ENCODE measurements around the gene PTPRZ1. TPM values are rescaled to one million over a fixed set of nuclear protein-coding genes. Genes with fewer than 3 reads are reported as not detected.

The PTPRZ1 gene
- total and polyA plus RNA-seq, 5 donors: 1.5 to 1.9 (median 1.8) TPM

DNA sequence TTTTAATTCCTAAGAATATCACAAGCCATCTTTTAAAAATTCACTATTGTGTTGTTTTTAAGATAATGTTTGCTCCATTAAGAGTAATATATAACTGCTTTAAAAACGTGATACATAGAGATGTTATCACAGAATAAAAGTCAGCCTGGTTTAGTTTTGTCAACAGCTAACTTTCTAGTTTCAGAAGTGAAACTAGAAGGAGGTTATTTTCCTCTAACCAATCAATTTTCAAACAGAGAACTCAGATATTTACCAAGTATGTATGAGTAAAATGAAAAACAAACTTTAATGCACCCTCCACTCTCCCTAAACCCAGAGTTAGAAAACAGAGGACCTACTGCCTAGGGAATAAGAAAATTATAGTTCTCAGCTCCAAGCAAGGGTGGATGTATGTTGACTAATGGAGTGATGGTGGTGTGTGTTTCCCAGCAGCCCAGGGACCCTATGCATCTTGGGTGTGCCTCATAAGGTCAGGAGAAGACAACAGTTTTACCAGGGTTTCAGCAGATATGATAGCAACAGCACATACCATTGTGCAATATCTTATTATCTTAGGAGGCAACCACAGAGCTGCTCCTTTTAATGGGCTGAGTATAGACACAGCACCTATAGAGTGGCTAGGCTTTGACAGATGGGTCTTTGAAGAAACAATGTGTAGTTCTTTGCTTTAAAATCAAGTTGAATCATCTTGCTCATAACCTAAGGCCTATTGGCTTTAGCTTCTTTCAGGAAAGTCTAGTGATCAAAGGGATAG is 58.4 kb downstream of the PTPRZ1 start:
- Histone ChIP-seq H3K27me3 (ENCODE audit: control insufficient read depth, insufficient read depth) (no peaks in the 10 kb centered on the region), H3K9me3 (ENCODE audit: control insufficient read depth, low read length) (no peaks in the 10 kb centered on the region), H3K4me3 (ENCODE audit: low read length) (no peak overlapping the region), H3K4me1 (ENCODE audit: control insufficient read depth, insufficient read depth, low read length) (peaks cover 1% of the 10 kb centered on the region), H3K27ac (ENCODE audit: low read length) (no peak overlapping the region)
- ATAC-seq (no peak), DNase-seq (no peak)
- 31% methylated on average over 1 of the region's 1 CpG for WGBS
- intact Hi-C loops (cut with DNase I): no loop called here

GRCh38 chr7:121932768-121933167 is 59.8 kb downstream of the PTPRZ1 start:
- DNase-seq (no peak), ATAC-seq (no peak)
- Histone ChIP-seq H3K9me3 (ENCODE audit: control insufficient read depth, low read length) (no peaks in the 10 kb centered on the region), H3K27me3 (ENCODE audit: control insufficient read depth, insufficient read depth) (no peaks in the 10 kb centered on the region), H3K27ac (ENCODE audit: low read length) (no peak overlapping the region), H3K4me3 (ENCODE audit: low read length) (no peak overlapping the region), H3K4me1 (ENCODE audit: control insufficient read depth, insufficient read depth, low read length) (peaks cover 1% of the 10 kb centered on the region)
- 90% methylated on average over 1 of the region's 1 CpG for WGBS
- intact Hi-C loops (cut with DNase I): no loop called here

- H3K4me1 ChIP-seq (ENCODE audit: control insufficient read depth, insufficient read depth, low read length): no peaks in the 10 kb centered on the region
- H3K4me3 ChIP-seq (ENCODE audit: low read length): no peak overlapping the region
- H3K9me3 ChIP-seq (ENCODE audit: control insufficient read depth, low read length): no peaks in the 10 kb centered on the region
- DNase-seq: no peak
- no peak overlapping the region for H3K27ac ChIP-seq (ENCODE audit: low read length)
- ATAC-seq: no peak
- no peaks in the 10 kb centered on the region for H3K27me3 ChIP-seq (ENCODE audit: control insufficient read depth, insufficient read depth)
- intact Hi-C loops (cut with DNase I): no loop called here
- WGBS: 79% methylated on average over 6 of the region's 6 CpGs
Measured at GRCh38 chr7:121936951-121937623, 64.1 kb downstream of the PTPRZ1 start.

GRCh38 chr7:121938429-121938996 is 65.6 kb downstream of the PTPRZ1 start:
- Histone ChIP-seq H3K4me3 (ENCODE audit: low read length) (no peak overlapping the region), H3K27ac (ENCODE audit: low read length) (no peak overlapping the region), H3K4me1 (ENCODE audit: control insufficient read depth, insufficient read depth, low read length) (no peaks in the 10 kb centered on the region), H3K27me3 (ENCODE audit: control insufficient read depth, insufficient read depth) (no peaks in the 10 kb centered on the region), H3K9me3 (ENCODE audit: control insufficient read depth, low read length) (no peaks in the 10 kb centered on the region)
- ATAC-seq (no peak), DNase-seq (no peak)
- intact Hi-C loops (cut with DNase I): no loop called here
- whole genome bisulfite sequencing: 24% methylated on average over 4 of the region's 4 CpGs

GRCh38 chr7:121940918-121941317 is 68.0 kb downstream of the PTPRZ1 start:
- DNase-seq (no peak), ATAC-seq (no peak)
- WGBS: 39% methylated on average over 3 of the region's 3 CpGs
- no peak overlapping the region for H3K27ac ChIP-seq (ENCODE audit: low read length)
- no peaks in the 10 kb centered on the region for H3K27me3 ChIP-seq (ENCODE audit: control insufficient read depth, insufficient read depth)
- no peaks in the 10 kb centered on the region for H3K4me1 ChIP-seq (ENCODE audit: control insufficient read depth, insufficient read depth, low read length)
- H3K9me3 ChIP-seq (ENCODE audit: control insufficient read depth, low read length): no peaks in the 10 kb centered on the region
- intact Hi-C loops (cut with DNase I): no loop called here
- H3K4me3 ChIP-seq (ENCODE audit: low read length): no peak overlapping the region

GRCh38 chr7:121941830-121942229 is 68.9 kb downstream of the PTPRZ1 start:
- H3K27me3 ChIP-seq (ENCODE audit: control insufficient read depth, insufficient read depth): no peaks in the 10 kb centered on the region
- intact Hi-C loops (cut with DNase I): no loop called here
- no peak for DNase-seq
- WGBS: 34% methylated on average over 2 of the region's 2 CpGs
- no peaks in the 10 kb centered on the region for H3K4me1 ChIP-seq (ENCODE audit: control insufficient read depth, insufficient read depth, low read length)
- no peak overlapping the region for H3K4me3 ChIP-seq (ENCODE audit: low read length)
- H3K9me3 ChIP-seq (ENCODE audit: control insufficient read depth, low read length): no peaks in the 10 kb centered on the region
- no peak for ATAC-seq
- H3K27ac ChIP-seq (ENCODE audit: low read length): no peak overlapping the region

GRCh38 chr7:121945066-121945465 is 72.1 kb downstream of the PTPRZ1 start:
- no peak overlapping the region for H3K27ac ChIP-seq (ENCODE audit: low read length)
- intact Hi-C loops (cut with DNase I): no loop called here

DNA sequence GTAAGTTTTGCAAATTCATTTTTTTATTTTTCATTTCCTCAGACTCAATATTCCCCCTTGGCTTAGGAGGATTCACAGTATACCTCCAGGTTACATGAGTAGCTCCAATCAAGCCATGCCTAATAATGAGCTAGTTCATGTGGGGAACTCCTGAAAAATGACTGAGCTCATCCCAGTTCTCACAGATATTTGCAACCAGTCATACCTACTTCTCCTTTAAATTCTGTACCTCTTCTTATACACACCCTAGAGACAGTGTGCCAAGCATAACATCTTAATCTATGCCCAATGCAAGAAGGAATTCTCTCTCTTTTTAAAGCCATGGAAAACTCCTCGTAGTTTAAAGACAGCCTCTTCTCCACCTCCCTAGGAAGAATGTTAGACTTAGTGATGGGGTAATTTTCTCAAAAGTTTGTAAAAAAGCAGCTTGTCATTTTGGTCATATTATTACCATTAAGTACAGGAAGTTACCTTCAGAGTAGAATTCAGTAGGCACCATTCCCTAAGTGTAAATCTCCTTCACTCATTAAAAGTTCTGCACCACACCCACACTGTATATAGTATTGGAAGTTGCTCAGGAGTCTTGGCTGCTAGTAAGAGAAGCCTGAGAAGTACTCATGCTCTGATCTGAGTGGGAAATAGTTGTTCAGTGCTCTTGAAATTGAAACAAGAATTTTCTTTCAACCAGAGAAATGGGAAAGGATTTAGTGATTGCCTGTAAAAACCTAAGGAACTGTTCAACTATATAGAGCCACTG is 72.7 kb downstream of the PTPRZ1 start:
- 45% methylated on average over 1 of the region's 1 CpG for WGBS

More at GRCh38 chr7:121945066-121945465, 72.1 kb downstream of the PTPRZ1 start:
- DNase-seq (no peak), ATAC-seq (no peak)
- no peak overlapping the region for H3K4me3 ChIP-seq (ENCODE audit: low read length)
- H3K9me3 ChIP-seq (ENCODE audit: control insufficient read depth, low read length): no peaks in the 10 kb centered on the region
- H3K4me1 ChIP-seq (ENCODE audit: control insufficient read depth, insufficient read depth, low read length): no peaks in the 10 kb centered on the region
- no peaks in the 10 kb centered on the region for H3K27me3 ChIP-seq (ENCODE audit: control insufficient read depth, insufficient read depth)

GRCh38 chr7:121953164-121953563 is 80.2 kb downstream of the PTPRZ1 start:
- no peak overlapping the region for H3K4me3 ChIP-seq (ENCODE audit: low read length)
- no peaks in the 10 kb centered on the region for H3K9me3 ChIP-seq (ENCODE audit: control insufficient read depth, low read length)
- DNase-seq (no peak), ATAC-seq (no peak)
- intact Hi-C loops (cut with DNase I): no loop called here
- no peaks in the 10 kb centered on the region for H3K27me3 ChIP-seq (ENCODE audit: control insufficient read depth, insufficient read depth)
- H3K4me1 ChIP-seq (ENCODE audit: control insufficient read depth, insufficient read depth, low read length): no peaks in the 10 kb centered on the region
- no peak overlapping the region for H3K27ac ChIP-seq (ENCODE audit: low read length)

More for the DNA sequence above, 72.7 kb downstream of the PTPRZ1 start:
- Histone ChIP-seq H3K4me3 (ENCODE audit: low read length) (no peak overlapping the region), H3K27ac (ENCODE audit: low read length) (no peak overlapping the region), H3K9me3 (ENCODE audit: control insufficient read depth, low read length) (no peaks in the 10 kb centered on the region), H3K27me3 (ENCODE audit: control insufficient read depth, insufficient read depth) (no peaks in the 10 kb centered on the region), H3K4me1 (ENCODE audit: control insufficient read depth, insufficient read depth, low read length) (no peaks in the 10 kb centered on the region)
- DNase-seq (no peak), ATAC-seq (no peak)
- intact Hi-C loops (cut with DNase I): no loop called here

GRCh38 chr7:121953601-121954000 is 80.6 kb downstream of the PTPRZ1 start:
- H3K9me3 ChIP-seq (ENCODE audit: control insufficient read depth, low read length): no peaks in the 10 kb centered on the region
- ATAC-seq: no peak
- intact Hi-C loops (cut with DNase I): no loop called here
- H3K27me3 ChIP-seq (ENCODE audit: control insufficient read depth, insufficient read depth): no peaks in the 10 kb centered on the region
- no peak for DNase-seq
- H3K4me1 ChIP-seq (ENCODE audit: control insufficient read depth, insufficient read depth, low read length): no peaks in the 10 kb centered on the region
- no peak overlapping the region for H3K27ac ChIP-seq (ENCODE audit: low read length)
- 82% methylated on average over 5 of the region's 5 CpGs for WGBS
- H3K4me3 ChIP-seq (ENCODE audit: low read length): no peak overlapping the region

DNA sequence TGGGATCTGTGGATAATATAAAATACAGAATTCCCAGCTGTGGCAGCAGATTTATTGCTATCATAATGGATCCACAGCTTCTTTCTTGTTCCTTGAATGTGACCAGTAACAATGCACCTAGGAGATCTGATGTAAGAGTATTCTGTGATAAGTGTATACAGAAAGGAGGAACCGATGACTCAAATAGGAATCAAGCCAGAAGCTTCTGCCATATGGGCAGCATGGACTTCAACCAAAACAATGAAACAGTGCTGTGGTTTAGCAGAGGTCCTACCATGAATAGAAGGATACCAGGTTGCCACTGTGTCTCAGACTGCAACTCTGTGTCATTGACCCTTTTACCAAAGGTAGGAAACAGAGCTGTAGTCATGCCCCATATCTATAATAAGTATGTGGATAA is 81.8 kb downstream of the PTPRZ1 start:
- Histone ChIP-seq H3K27me3 (ENCODE audit: control insufficient read depth, insufficient read depth) (no peaks in the 10 kb centered on the region), H3K27ac (ENCODE audit: low read length) (no peak overlapping the region), H3K4me1 (ENCODE audit: control insufficient read depth, insufficient read depth, low read length) (no peaks in the 10 kb centered on the region), H3K9me3 (ENCODE audit: control insufficient read depth, low read length) (no peaks in the 10 kb centered on the region), H3K4me3 (ENCODE audit: low read length) (no peak overlapping the region)
- intact Hi-C loops (cut with DNase I): no loop called here
- 72% methylated on average over 1 of the region's 1 CpG for WGBS
- DNase-seq (no peak), ATAC-seq (no peak)
